GM21423 (cell line): Measurements from ENCODE around the gene ZGRF1.
"Not testable (repeated sequence)": the region's sequence is repeated elsewhere in the genome, so short reads cannot be mapped to it uniquely, and the experiment has no call there.

Experiments
- ATAC-seq: cut with Tn5 transposase; IDR thresholded peaks from one replicate; pipeline ENCODE4 v1.9.1; 2021; ENCODE audit warnings: mild to moderate bottlenecking, moderate library complexity; ENCODE audit not compliant: unreplicated experiment

The ZGRF1 gene

GRCh38 chr4:112636688-112637551 is at the start of gene ZGRF1, which contains the start of gene LARP7:
Gene ZGRF1 (minus strand): TSS chr4:112636909. CDS start chr4:112633176, 3,733 bp downstream.
Gene LARP7 (plus strand): TSS chr4:112637143. CDS start chr4:112644670, 7,527 bp downstream.
- peak; percentile 91 for ATAC-seq

- ATAC-seq = no peak
Observed at GRCh38 chr4:112680996-112681395, 44.3 kb upstream of the ZGRF1 start.

- ATAC-seq = no peak
Observed at GRCh38 chr4:112677519-112678091, 40.9 kb upstream of the ZGRF1 start.

GRCh38 chr4:112674376-112674775 is 37.7 kb upstream of the ZGRF1 start:
- ATAC-seq = no peak

- no peak for ATAC-seq
Observed at GRCh38 chr4:112673686-112674085, 37.0 kb upstream of the ZGRF1 start.

- no peak for ATAC-seq
Observed at GRCh38 chr4:112673076-112673475, 36.4 kb upstream of the ZGRF1 start.

GRCh38 chr4:112668131-112668530 is 31.4 kb upstream of the ZGRF1 start:
- ATAC-seq = no peak

GRCh38 chr4:112664611-112665010 is 27.9 kb upstream of the ZGRF1 start:
- no peak for ATAC-seq

GRCh38 chr4:112656115-112656514 is 19.4 kb upstream of the ZGRF1 start:
- not testable (repeated sequence) for ATAC-seq

GRCh38 chr4:112655270-112655669 is 18.6 kb upstream of the ZGRF1 start:
- ATAC-seq = no peak

- ATAC-seq = no peak
Observed at GRCh38 chr4:112652216-112652615, 15.5 kb upstream of the ZGRF1 start.

GRCh38 chr4:112651641-112652040 is 14.9 kb upstream of the ZGRF1 start:
- no peak for ATAC-seq

GRCh38 chr4:112650332-112650731 is 13.6 kb upstream of the ZGRF1 start:
- no peak for ATAC-seq

GRCh38 chr4:112649055-112649408 is 12.3 kb upstream of the ZGRF1 start:
- ATAC-seq = no peak

- ATAC-seq = no peak
Observed at GRCh38 chr4:112648263-112649054, 11.8 kb upstream of the ZGRF1 start.

- no peak for ATAC-seq
Observed at GRCh38 chr4:112647785-112648184, 11.1 kb upstream of the ZGRF1 start.

GRCh38 chr4:112646632-112647537 is 10.2 kb upstream of the ZGRF1 start:
- no peak for ATAC-seq

GRCh38 chr4:112645541-112646329 is 9.0 kb upstream of the ZGRF1 start:
- no peak for ATAC-seq
